ENCODE measurements around the gene CFAP57.

CFAP57 gene

GRCh38 chr1:43279161-43279560, 107.0 kb downstream of the CFAP57 start:
- Histone ChIP-seq H3K36me3 (ENCODE audit: insufficient read depth, low read length) (no peaks in the 10 kb centered on the region), H3K4me2 (ENCODE audit: low read depth, low read length, poor library complexity, severe bottlenecking) (no peak overlapping the region), H3K9ac (ENCODE audit: low read depth, low read length, poor library complexity, severe bottlenecking) (no peak overlapping the region), H3K9me3 (ENCODE audit: insufficient read depth, low read depth, low read length) (no peaks in the 10 kb centered on the region), H3K27me3 (ENCODE audit: insufficient read depth, low read length, poor library complexity, severe bottlenecking) (peaks cover 52% of the 10 kb centered on the region), H3K4me1 (ENCODE audit: insufficient read depth, low read length, poor library complexity, severe bottlenecking) (peaks cover 6% of the 10 kb centered on the region), H3K4me3 (ENCODE audit: low read length, poor library complexity, severe bottlenecking) (no peak overlapping the region), H3K79me2 (ENCODE audit: insufficient read depth, low read length) (no peaks in the 10 kb centered on the region), H3F3A (ENCODE audit: low read depth) (no peaks in the 10 kb centered on the region), H2AFZ (ENCODE audit: low read length) (no peak overlapping the region), H4K20me1 (ENCODE audit: insufficient read depth, low read length, poor library complexity, severe bottlenecking) (no peaks in the 10 kb centered on the region), H3K9me2 (replicated peaks; ENCODE audit: low read depth, low read length) (no peaks in the 10 kb centered on the region)
- no peak for TF ChIP-seq CTCF (conservative IDR thresholded peaks at IDR 0.05; ENCODE audit: low read length)
- TF ChIP-seq EZH2phosphoT487 (IDR thresholded peaks at IDR 0.05; ENCODE audit: borderline replicate concordance) = no peak

- peaks cover under 1% of the 10 kb centered on the region for H3K4me1 ChIP-seq (ENCODE audit: insufficient read depth, low read length, poor library complexity, severe bottlenecking)
- H2AFZ ChIP-seq (ENCODE audit: low read length) = no peak overlapping the region
- H3K36me3 ChIP-seq (ENCODE audit: insufficient read depth, low read length) = no peaks in the 10 kb centered on the region
- no peaks in the 10 kb centered on the region for H3K9me2 ChIP-seq (replicated peaks; ENCODE audit: low read depth, low read length)
- H3K27me3 ChIP-seq (ENCODE audit: insufficient read depth, low read length, poor library complexity, severe bottlenecking) = peaks cover 52% of the 10 kb centered on the region
- no peaks in the 10 kb centered on the region for H3K79me2 ChIP-seq (ENCODE audit: insufficient read depth, low read length)
- no peak overlapping the region for H3K4me3 ChIP-seq (ENCODE audit: low read length, poor library complexity, severe bottlenecking)
- H4K20me1 ChIP-seq (ENCODE audit: insufficient read depth, low read length, poor library complexity, severe bottlenecking) = no peaks in the 10 kb centered on the region
- no peak for TF ChIP-seq CTCF (conservative IDR thresholded peaks at IDR 0.05; ENCODE audit: low read length)
- no peak for TF ChIP-seq EZH2phosphoT487 (IDR thresholded peaks at IDR 0.05; ENCODE audit: borderline replicate concordance)
- no peaks in the 10 kb centered on the region for H3K9me3 ChIP-seq (ENCODE audit: insufficient read depth, low read depth, low read length)
- no peak overlapping the region for H3K9ac ChIP-seq (ENCODE audit: low read depth, low read length, poor library complexity, severe bottlenecking)
- no peak overlapping the region for H3K4me2 ChIP-seq (ENCODE audit: low read depth, low read length, poor library complexity, severe bottlenecking)
- H3F3A ChIP-seq (ENCODE audit: low read depth) = no peaks in the 10 kb centered on the region
Observed at GRCh38 chr1:43279666-43280065, 107.5 kb downstream of the CFAP57 start.

- Histone ChIP-seq H3K9me3 (ENCODE audit: insufficient read depth, low read depth, low read length) (no peaks in the 10 kb centered on the region), H3K4me2 (ENCODE audit: low read depth, low read length, poor library complexity, severe bottlenecking) (no peak overlapping the region), H3K36me3 (ENCODE audit: insufficient read depth, low read length) (no peaks in the 10 kb centered on the region), H4K20me1 (ENCODE audit: insufficient read depth, low read length, poor library complexity, severe bottlenecking) (no peaks in the 10 kb centered on the region), H3F3A (ENCODE audit: low read depth) (no peaks in the 10 kb centered on the region), H3K4me3 (ENCODE audit: low read length, poor library complexity, severe bottlenecking) (no peak overlapping the region), H3K9me2 (replicated peaks; ENCODE audit: low read depth, low read length) (no peaks in the 10 kb centered on the region), H3K9ac (ENCODE audit: low read depth, low read length, poor library complexity, severe bottlenecking) (no peak overlapping the region), H3K4me1 (ENCODE audit: insufficient read depth, low read length, poor library complexity, severe bottlenecking) (no peaks in the 10 kb centered on the region), H3K79me2 (ENCODE audit: insufficient read depth, low read length) (no peaks in the 10 kb centered on the region), H2AFZ (ENCODE audit: low read length) (no peak overlapping the region), H3K27me3 (ENCODE audit: insufficient read depth, low read length, poor library complexity, severe bottlenecking) (peaks cover 44% of the 10 kb centered on the region)
- no peak for TF ChIP-seq CTCF (conservative IDR thresholded peaks at IDR 0.05; ENCODE audit: low read length)
Observed at GRCh38 chr1:43280692-43281091, 108.6 kb downstream of the CFAP57 start.
